Gastrocnemius medialis (tissue), 4 donors: Measurements from ENCODE around the gene FBXL22.

Experiments
- POLR2A ChIP-seq, 2 donors: fragments of 450-650 bp; IDR thresholded peaks; one replicate each; pipeline ENCODE4 v1.6.1; 2017; ENCODE audit warnings: antibody characterized with exemption in 2 of 2, mild to moderate bottlenecking in 2 of 2, moderate library complexity in 2 of 2
- TF ChIP-seq, protein P1 (sequence below), 5 experiments: fragments of 450-650 bp in 3 of 5; fragments of 200-600 bp in 2 of 5; sonication (generic) in 2 of 5; IDR thresholded peaks in 4 of 5; conservative IDR thresholded peaks in 1 of 5; 1 replicate in 4 of 5; 2 replicates in 1 of 5; pipeline ENCODE4 v1.5.1; 2016 to 2019; ENCODE audit warnings: antibody characterized with exemption in 5 of 5, mild to moderate bottlenecking in 3 of 5, moderate library complexity in 3 of 5

DNA sequence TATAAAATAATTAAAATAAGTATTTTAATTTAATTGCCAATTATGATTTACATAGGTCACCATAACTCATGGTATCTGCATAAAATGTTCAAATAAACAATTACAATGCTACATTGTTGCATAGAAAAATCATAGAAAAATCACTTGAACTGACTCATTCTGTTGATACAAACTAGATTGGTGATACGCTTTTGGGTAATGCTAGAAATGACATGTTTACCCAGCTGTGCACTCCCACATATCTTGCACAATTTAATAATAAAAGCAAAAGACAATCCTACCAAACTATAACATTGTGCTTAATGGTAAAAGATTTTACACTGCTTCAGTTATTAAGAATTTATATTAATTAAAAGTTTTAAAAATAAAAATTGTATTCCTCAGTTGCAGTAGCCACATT, 45.8 kb upstream of the FBXL22 start:
- no peak for TF ChIP-seq POLR2A (IDR thresholded peaks at IDR 0.05)
- TF ChIP-seq, protein P1, sequence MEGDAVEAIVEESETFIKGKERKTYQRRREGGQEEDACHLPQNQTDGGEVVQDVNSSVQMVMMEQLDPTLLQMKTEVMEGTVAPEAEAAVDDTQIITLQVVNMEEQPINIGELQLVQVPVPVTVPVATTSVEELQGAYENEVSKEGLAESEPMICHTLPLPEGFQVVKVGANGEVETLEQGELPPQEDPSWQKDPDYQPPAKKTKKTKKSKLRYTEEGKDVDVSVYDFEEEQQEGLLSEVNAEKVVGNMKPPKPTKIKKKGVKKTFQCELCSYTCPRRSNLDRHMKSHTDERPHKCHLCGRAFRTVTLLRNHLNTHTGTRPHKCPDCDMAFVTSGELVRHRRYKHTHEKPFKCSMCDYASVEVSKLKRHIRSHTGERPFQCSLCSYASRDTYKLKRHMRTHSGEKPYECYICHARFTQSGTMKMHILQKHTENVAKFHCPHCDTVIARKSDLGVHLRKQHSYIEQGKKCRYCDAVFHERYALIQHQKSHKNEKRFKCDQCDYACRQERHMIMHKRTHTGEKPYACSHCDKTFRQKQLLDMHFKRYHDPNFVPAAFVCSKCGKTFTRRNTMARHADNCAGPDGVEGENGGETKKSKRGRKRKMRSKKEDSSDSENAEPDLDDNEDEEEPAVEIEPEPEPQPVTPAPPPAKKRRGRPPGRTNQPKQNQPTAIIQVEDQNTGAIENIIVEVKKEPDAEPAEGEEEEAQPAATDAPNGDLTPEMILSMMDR (IDR thresholded peaks at IDR 0.05 in 4 of 5, conservative IDR thresholded peaks at IDR 0.05 in 1 of 5) = no peak
